HG03378 (cell line): ENCODE measurements around the gene ZYX.
"Not testable (repeated sequence)": the region's sequence is repeated elsewhere in the genome, so short reads cannot be mapped to it uniquely, and the experiment has no call there.

Experiments
- ATAC-seq: cut with Tn5 transposase; IDR thresholded peaks from one replicate; pipeline ENCODE4 v1.9.1; 2021; ENCODE audit warnings: mild to moderate bottlenecking, moderate library complexity; ENCODE audit not compliant: unreplicated experiment

Gene ZYX

GRCh38 chr7:143384661-143385631 lies 3.8 kb downstream of the ZYX start:
- ATAC-seq: no peak

GRCh38 chr7:143385891-143386781 lies 5.0 kb downstream of the ZYX start:
- no peak for ATAC-seq

GRCh38 chr7:143387156-143387975 lies 6.2 kb downstream of the ZYX start:
- no peak for ATAC-seq

- no peak for ATAC-seq
These were observed 6.9 kb downstream of the ZYX start for GRCh38 chr7:143388051-143388450.

- ATAC-seq: no peak
These were observed 7.5 kb downstream of the ZYX start for GRCh38 chr7:143388491-143389101.

- no peak for ATAC-seq
These were observed 8.4 kb downstream of the ZYX start for GRCh38 chr7:143389316-143390103.

GRCh38 chr7:143390104-143390772 lies 9.1 kb downstream of the ZYX start:
- no peak for ATAC-seq

GRCh38 chr7:143390773-143391317 lies 9.7 kb downstream of the ZYX start:
- no peak for ATAC-seq

- ATAC-seq: no peak
These were observed 10.6 kb downstream of the ZYX start for GRCh38 chr7:143391462-143392404.

GRCh38 chr7:143392427-143392826 lies 11.3 kb downstream of the ZYX start:
- not testable (repeated sequence) for ATAC-seq

- ATAC-seq: no peak
These were observed 11.7 kb downstream of the ZYX start for GRCh38 chr7:143392875-143393266.

GRCh38 chr7:143393267-143394041 lies 12.3 kb downstream of the ZYX start:
- no peak for ATAC-seq

GRCh38 chr7:143394068-143394467 lies 12.9 kb downstream of the ZYX start:
- ATAC-seq: no peak

- no peak for ATAC-seq
These were observed 13.6 kb downstream of the ZYX start for GRCh38 chr7:143394777-143395176.

GRCh38 chr7:143395187-143396149 lies 14.3 kb downstream of the ZYX start:
- ATAC-seq: no peak

GRCh38 chr7:143396182-143396581 lies 15.0 kb downstream of the ZYX start:
- ATAC-seq: no peak
